Stomach (tissue), 9 donors: ENCODE measurements around the gene ARHGAP4. TPM values are rescaled to one million over a fixed set of nuclear protein-coding genes. Genes with fewer than 3 reads are reported as not detected.

Experiments used
- DNase-seq, 2 donors: peaks; one replicate each; pipeline versions ENCODE4 v3.0.0 to v3.0.0-alpha.2; 2013 to 2019
- H3K27ac ChIP-seq, 5 donors: fragments of 200-600 bp in 4 of 5; sonication (generic) in 4 of 5; one replicate each; pipeline ENCODE4 v1.5.1; 2013 to 2019; ENCODE audit warnings: mild to moderate bottlenecking in 1 of 5, moderate library complexity in 1 of 5
- H3K27me3 ChIP-seq, 3 donors: fragments of 200-600 bp; sonication (generic); one replicate each; pipeline ENCODE4 v1.5.1; 2017 to 2019; ENCODE audit warnings: mixed run types in 1 of 3
- H3K36me3 ChIP-seq, 4 donors: fragments of 200-600 bp; sonication (generic); 1 replicate in 3 of 4; 2 replicates in 1 of 4; pipeline ENCODE4 v1.5.1; 2016 to 2019
- H3K4me1 ChIP-seq, 4 donors: fragments of 200-600 bp; sonication (generic); one replicate each; pipeline ENCODE4 v1.5.1; 2016 to 2019
- H3K4me3 ChIP-seq, 4 donors: fragments of 200-600 bp; sonication (generic) in 3 of 4; one replicate each; pipeline ENCODE4 v1.5.1; 2016 to 2019; ENCODE audit warnings: mild to moderate bottlenecking in 1 of 4
- H3K9me3 ChIP-seq, 4 donors: fragments of 200-600 bp; sonication (generic); one replicate each; pipeline ENCODE4 v1.5.1; 2016 to 2019
- CTCF ChIP-seq, 7 experiments: fragments of 450-650 bp in 4 of 7; fragments of 200-600 bp in 3 of 7; sonication (generic) in 3 of 7; IDR thresholded peaks; one replicate each; pipeline ENCODE4 v1.5.1; 2016 to 2019; ENCODE audit warnings: antibody characterized with exemption in 7 of 7, control low read depth in 2 of 7, mild to moderate bottlenecking in 1 of 7
- EP300 ChIP-seq: sonication (generic); formaldehyde crosslinking; IDR thresholded peaks from one replicate; pipeline ENCODE4 v1.6.1; 2017; ENCODE audit warnings: antibody characterized with exemption
- POLR2A ChIP-seq, 4 donors: fragments of 450-650 bp; IDR thresholded peaks; one replicate each; pipeline ENCODE4 v1.6.1; 2016; ENCODE audit warnings: antibody characterized with exemption in 4 of 4, control low read depth in 2 of 4, mild to moderate bottlenecking in 1 of 4, moderate library complexity in 1 of 4
- POLR2AphosphoS5 ChIP-seq, 3 donors: sonication (generic); formaldehyde crosslinking; IDR thresholded peaks; one replicate each; pipeline ENCODE4 v1.6.1; 2016; ENCODE audit warnings: antibody characterized with exemption in 3 of 3
- WGBS, 5 donors: extraction: QIAGEN DNeasy Blood & Tissue Kit in 3 of 5; methylation state at CpG; one replicate each; pipeline versions ENCODE4 v1.1.5 to v1.1.7; 2013 to 2018; 5-methylcytosine and 5-hydroxymethylcytosine counted together
- intact Hi-C: fragments of 100-400 bp; cut with DNase I; formaldehyde crosslinking; loops from one replicate; pipeline ENCODE4 v1.15.1; 2023; ENCODE audit warnings: low total_unique reads
- polyA plus RNA-seq, 3 donors: library from polyadenylated mRNA; stranded (reverse); fragments of 200-250 nt; gene quantifications; one replicate each; pipeline ENCODE4 v1.2.3, GENCODE V29; 2013
- total RNA-seq, 5 donors: library from RNA; depleted of rRNA; stranded (reverse); fragments of >200 nt; gene quantifications; one replicate each; pipeline versions ENCODE4 v1.1.0 to v1.2.3, GENCODE V29; 2014 to 2016
- donor health status: healthy with polysubstance abuse.
- donor health status: Bipolar disorder and iron deficiency.
- donor health status: healthy.

ARHGAP4 gene
- total and polyA plus RNA-seq, 8 donors, result 18.5 to 93.9 (median 40.3) TPM

- intact Hi-C loops, result no loop called here
- H3K4me3 ChIP-seq, result no peak overlapping the region
- no peak for DNase-seq
- no peaks in the 10 kb centered on the region for H3K36me3 ChIP-seq
- TF ChIP-seq POLR2A (IDR thresholded peaks at IDR 0.05) (no peak), EP300 (no peak), POLR2AphosphoS5 (IDR thresholded peaks at IDR 0.05) (no peak), CTCF (IDR thresholded peaks at IDR 0.05) (no peak)
- peaks cover 0 to 5% (median 0%) of the 10 kb centered on the region in 4 donors for H3K9me3 ChIP-seq
- no peaks in the 10 kb centered on the region for H3K4me1 ChIP-seq
- WGBS, 5 donors, result 34 to 65% (median 54%) methylated on average over 18 to 21 of the region's 21 CpGs
- no peak overlapping the region for H3K27ac ChIP-seq
- peaks cover 0 to 43% (median 22%) of the 10 kb centered on the region in 3 donors for H3K27me3 ChIP-seq
These were observed 55.2 kb downstream of the ARHGAP4 start for GRCh38 chrX:153870791-153871360.

GRCh38 chrX:153870288-153870690, 55.8 kb downstream of the ARHGAP4 start:
- H3K27me3 ChIP-seq, result peaks cover 0 to 37% (median 19%) of the 10 kb centered on the region in 3 donors

GRCh38 chrX:153869473-153870287, 56.4 kb downstream of the ARHGAP4 start:
- intact Hi-C loops, result no loop called here
- no peaks in the 10 kb centered on the region for H3K4me1 ChIP-seq
- no peaks in the 10 kb centered on the region for H3K36me3 ChIP-seq
- H3K27me3 ChIP-seq, result peaks cover 0 to 37% (median 19%) of the 10 kb centered on the region in 3 donors
- H3K4me3 ChIP-seq, result no peak overlapping the region
- peaks cover 0 to 5% (median 0%) of the 10 kb centered on the region in 4 donors for H3K9me3 ChIP-seq
- TF ChIP-seq POLR2AphosphoS5 (IDR thresholded peaks at IDR 0.05) (no peak), CTCF (IDR thresholded peaks at IDR 0.05) (no peak), EP300 (no peak), POLR2A (IDR thresholded peaks at IDR 0.05) (no peak)
- DNase-seq, result no peak
- WGBS, 5 donors, result 84 to 90% (median 87%) methylated on average over 14 to 31 of the region's 31 CpGs
- H3K27ac ChIP-seq, result no peak overlapping the region

More at GRCh38 chrX:153870288-153870690, 55.8 kb downstream of the ARHGAP4 start:
- no peak for TF ChIP-seq POLR2A (IDR thresholded peaks at IDR 0.05)
- no peak for TF ChIP-seq CTCF (IDR thresholded peaks at IDR 0.05)
- TF ChIP-seq POLR2AphosphoS5 (IDR thresholded peaks at IDR 0.05), result no peak
- no peak for TF ChIP-seq EP300
- intact Hi-C loops, result no loop called here
- Histone ChIP-seq H3K36me3 (no peaks in the 10 kb centered on the region), H3K9me3 (peaks cover 0 to 5% (median 0%) of the 10 kb centered on the region in 4 donors), H3K4me1 (no peaks in the 10 kb centered on the region), H3K27ac (no peak overlapping the region), H3K4me3 (no peak overlapping the region)
- no peak for DNase-seq
- 66 to 78% (median 77%) methylated on average over 9 to 11 of the region's 11 CpGs; no CpG with 5 or more reads in 1 of the 5 donors for WGBS, 5 donors

GRCh38 chrX:153868576-153869472, 57.2 kb downstream of the ARHGAP4 start:
- DNase-seq, result no peak
- Histone ChIP-seq H3K4me3 (no peak overlapping the region), H3K36me3 (no peaks in the 10 kb centered on the region), H3K4me1 (no peaks in the 10 kb centered on the region), H3K27ac (no peak overlapping the region), H3K27me3 (peaks cover 0 to 38% (median 19%) of the 10 kb centered on the region in 3 donors), H3K9me3 (peaks cover 0 to 5% (median 0%) of the 10 kb centered on the region in 4 donors)
- WGBS, 5 donors, result 85 to 90% (median 86%) methylated on average over 16 to 26 of the region's 26 CpGs
- intact Hi-C loops, result no loop called here
- no peak for TF ChIP-seq EP300
- no peak for TF ChIP-seq POLR2AphosphoS5 (IDR thresholded peaks at IDR 0.05)
- TF ChIP-seq POLR2A (IDR thresholded peaks at IDR 0.05), result no peak
- TF ChIP-seq CTCF (IDR thresholded peaks at IDR 0.05), result no peak
